IMR-90 (cell line): ENCODE measurements around the gene C20orf173. TPM values are rescaled to one million over a fixed set of nuclear protein-coding genes. Genes with fewer than 3 reads are reported as not detected.

ENCODE experiments used
- ATAC-seq: fragments of 200-7000 bp; cut with Tn5 transposase; 2 replicates; pipeline ENCODE4 v1.9.1; 2020; ENCODE audit warnings: low read depth, mild to moderate bottlenecking, moderate library complexity
- BruUV-seq: library from RNA; stranded (reverse); fragments of 400-500 nt; replicated peaks from 2 replicates; lab custom pipeline; 2021; lab: Mats Ljungman, UMichigan
- CTCF ChIA-PET: fragments of 300-600 bp; formaldehyde crosslinking; extraction: SDS; loops from one replicate; lab custom pipeline; 2021; ENCODE audit warnings: antibody characterized with exemption; lab: Yijun Ruan, JAX
- POLR2A ChIA-PET: fragments of 300-600 bp; sonication (Branson Sonifier 250); formaldehyde crosslinking; loops from one replicate; lab custom pipeline; 2022; ENCODE audit warnings: antibody characterized with exemption; ENCODE audit not compliant: unreplicated experiment; lab: Charles Lee
- DNase-seq: peaks from one replicate; pipeline ENCODE4 v3.0.0; 2013
- H2AFZ ChIP-seq: replicated peaks from 2 replicates; pipeline ENCODE3; 2013; ENCODE audit warnings: low read length, mild to moderate bottlenecking; ENCODE audit not compliant: poor library complexity
- H2AK5ac ChIP-seq: 2 replicates; pipeline ENCODE4 v1.6.1; 2013; ENCODE audit warnings: low read depth, low read length, inconsistent platforms
- H2AK9ac ChIP-seq: replicated peaks from 2 replicates; pipeline ENCODE3; 2013; ENCODE audit warnings: mild to moderate bottlenecking, low read depth, low read length, moderate library complexity; ENCODE audit not compliant: poor library complexity
- H2BK120ac ChIP-seq: 2 replicates; pipeline ENCODE4 v1.6.1; 2013; ENCODE audit warnings: low read depth, low read length, inconsistent platforms
- H2BK15ac ChIP-seq: 3 replicates; pipeline ENCODE4 v1.6.1; 2013; ENCODE audit warnings: low read depth, low read length, inconsistent platforms
- H2BK20ac ChIP-seq: 2 replicates; pipeline ENCODE4 v1.6.1; 2013; ENCODE audit warnings: low read depth, mild to moderate bottlenecking, inconsistent platforms, low read length, moderate library complexity
- H2BK5ac ChIP-seq: 2 replicates; pipeline ENCODE4 v1.6.1; 2013; ENCODE audit warnings: mild to moderate bottlenecking, low read depth, low read length, inconsistent platforms; ENCODE audit not compliant: poor library complexity, severe bottlenecking
- H3K14ac ChIP-seq: replicated peaks from 2 replicates; pipeline ENCODE4 v1.6.1; 2013; ENCODE audit warnings: low read depth, low read length, inconsistent platforms
- H3K18ac ChIP-seq: 2 replicates; pipeline ENCODE4 v1.6.1; 2013; ENCODE audit warnings: low read depth, low read length, control low read depth
- H3K23ac ChIP-seq: 2 replicates; pipeline ENCODE4 v1.6.1; 2013; ENCODE audit warnings: low read depth, low read length, inconsistent platforms
- H3K27ac ChIP-seq: 2 replicates; pipeline ENCODE4 v1.5.1; 2013; ENCODE audit warnings: mild to moderate bottlenecking, control low read depth, low read length; ENCODE audit not compliant: insufficient read depth
- H3K27me3 ChIP-seq: 2 replicates; pipeline ENCODE4 v1.6.1; 2013; ENCODE audit warnings: low read length; ENCODE audit not compliant: control insufficient read depth, insufficient read depth
- H3K36me3 ChIP-seq: 2 replicates; pipeline ENCODE4 v1.6.1; 2013; ENCODE audit warnings: low read length, mixed read lengths; ENCODE audit not compliant: control insufficient read depth, insufficient read depth
- H3K4ac ChIP-seq: 2 replicates; pipeline ENCODE4 v1.6.1; 2013; ENCODE audit warnings: low read depth, low read length, inconsistent platforms
- H3K4me1 ChIP-seq: 2 replicates; pipeline ENCODE4 v1.6.1; 2013; ENCODE audit warnings: low read length, mixed read lengths; ENCODE audit not compliant: control insufficient read depth, insufficient read depth
- H3K4me2 ChIP-seq: 2 replicates; pipeline ENCODE4 v1.6.1; 2013; ENCODE audit warnings: low read depth, mild to moderate bottlenecking, control low read depth, low read length, moderate library complexity
- H3K4me3 ChIP-seq: 2 replicates; pipeline ENCODE4 v1.5.1; 2013; ENCODE audit warnings: low read depth, mild to moderate bottlenecking, control low read depth, low read length, moderate library complexity; ENCODE audit not compliant: insufficient read depth
- H3K56ac ChIP-seq: 2 replicates; pipeline ENCODE4 v1.6.1; 2013; ENCODE audit warnings: low read length, inconsistent platforms; ENCODE audit not compliant: insufficient read depth; ENCODE audit errors: extremely low read depth
- H3K79me1 ChIP-seq, 2 experiments: 2 replicates each; pipeline ENCODE4 v1.6.1; 2013; ENCODE audit warnings: low read length in 2 of 2, inconsistent platforms in 1 of 2, low read depth in 1 of 2
- H3K9ac ChIP-seq: 2 replicates; pipeline ENCODE4 v1.6.1; 2013; ENCODE audit warnings: low read depth, low read length, control low read depth
- H3K9me1 ChIP-seq: 2 replicates; pipeline ENCODE4 v1.6.1; 2013; ENCODE audit warnings: low read length, inconsistent platforms; ENCODE audit not compliant: insufficient read depth
- H3K9me3 ChIP-seq: 2 replicates; pipeline ENCODE4 v1.6.1; 2013; ENCODE audit warnings: low read length; ENCODE audit not compliant: control insufficient read depth, insufficient read depth
- H4K20me1 ChIP-seq: 2 replicates; pipeline ENCODE4 v1.6.1; 2013; ENCODE audit warnings: low read length, inconsistent platforms; ENCODE audit not compliant: insufficient read depth
- H4K5ac ChIP-seq: 2 replicates; pipeline ENCODE4 v1.6.1; 2013; ENCODE audit warnings: mild to moderate bottlenecking, low read depth, low read length, control low read depth
- H4K8ac ChIP-seq, 2 experiments: 2 replicates each; pipeline ENCODE4 v1.6.1; 2013; ENCODE audit warnings: low read depth in 2 of 2, low read length in 2 of 2, control low read depth in 1 of 2, inconsistent platforms in 1 of 2
- H4K91ac ChIP-seq: 2 replicates; pipeline ENCODE4 v1.6.1; 2013; ENCODE audit warnings: low read depth, low read length, inconsistent platforms; ENCODE audit not compliant: insufficient read depth
- BHLHE40 ChIP-seq: fragments of 150-350 bp; IDR thresholded peaks from 2 replicates; pipeline ENCODE4 v1.6.1; 2016; ENCODE audit warnings: mild to moderate bottlenecking, low read depth, low read length
- CEBPB ChIP-seq: IDR thresholded peaks from 2 replicates; pipeline ENCODE4 v1.6.1; 2012; ENCODE audit warnings: low read depth, low read length, improper control_type of control experiment
- ELK1 ChIP-seq: fragments of 150-350 bp; IDR thresholded peaks from 2 replicates; pipeline ENCODE4 v1.6.1; 2016; ENCODE audit warnings: low read depth, mild to moderate bottlenecking, low read length, moderate library complexity, borderline replicate concordance
- FOS ChIP-seq: fragments of 150-350 bp; IDR thresholded peaks from 2 replicates; pipeline ENCODE4 v1.6.1; 2016; ENCODE audit warnings: low read depth, low read length
- MAFK ChIP-seq: IDR thresholded peaks from 2 replicates; pipeline ENCODE4 v1.6.1; 2012; ENCODE audit warnings: low read depth, low read length, improper control_type of control experiment
- MAZ ChIP-seq: IDR thresholded peaks from 2 replicates; pipeline ENCODE4 v1.6.1; 2012; ENCODE audit warnings: low read depth, mild to moderate bottlenecking, low read length, improper control_type of control experiment, moderate library complexity, borderline replicate concordance
- MXI1 ChIP-seq: IDR thresholded peaks from 2 replicates; pipeline ENCODE4 v1.6.1; 2012; ENCODE audit warnings: low read depth, mild to moderate bottlenecking, low read length, moderate library complexity, borderline replicate concordance
- NFE2L2 ChIP-seq: fragments of 150-350 bp; IDR thresholded peaks from 2 replicates; pipeline ENCODE4 v1.6.1; 2016; ENCODE audit warnings: low read depth, mild to moderate bottlenecking, low read length
- POLR2A ChIP-seq: IDR thresholded peaks from 2 replicates; pipeline ENCODE4 v1.6.1; 2012; ENCODE audit warnings: mild to moderate bottlenecking, low read depth, low read length
- RAD21 ChIP-seq: IDR thresholded peaks from 2 replicates; pipeline ENCODE4 v1.6.1; 2012; ENCODE audit warnings: low read length, improper control_type of control experiment
- RCOR1 ChIP-seq: IDR thresholded peaks from 2 replicates; pipeline ENCODE4 v1.6.1; 2012; ENCODE audit warnings: mild to moderate bottlenecking, low read length, improper control_type of control experiment; ENCODE audit not compliant: insufficient replicate concordance
- RFX5 ChIP-seq: IDR thresholded peaks from 2 replicates; pipeline ENCODE4 v1.8.0; 2012; ENCODE audit warnings: low read depth, mild to moderate bottlenecking, low read length, moderate library complexity
- SMC3 ChIP-seq: fragments of 150-350 bp; IDR thresholded peaks from 2 replicates; pipeline ENCODE4 v1.6.1; 2016; ENCODE audit warnings: low read depth, mild to moderate bottlenecking, antibody characterized with exemption, low read length, moderate library complexity
- USF2 ChIP-seq: fragments of 150-350 bp; IDR thresholded peaks from 2 replicates; pipeline ENCODE4 v1.6.1; 2017; ENCODE audit warnings: mild to moderate bottlenecking, antibody characterized with exemption, low read length, low read depth
- WGBS, 2 experiments: methylation state at CpG; one replicate each; pipeline versions ENCODE4 v1.1.5 to v1.1.7; 2013; ENCODE audit warnings: missing lambda C conversion rate in 2 of 2; ENCODE audit not compliant: insufficient read length in 1 of 2; ENCODE audit errors: extremely low coverage in 2 of 2; 5-methylcytosine and 5-hydroxymethylcytosine counted together
- dilution Hi-C: fragments of 300-500 bp; cut with HindIII; formaldehyde crosslinking; loops from one replicate; pipeline ENCODE4 v1.14.3; 2018; ENCODE audit warnings: low sequenced_read_pairs; ENCODE audit not compliant: unreplicated experiment
- in situ Hi-C: fragments of 300-500 bp; cut with MboI; formaldehyde crosslinking; loops from 3 replicates; pipeline ENCODE4 v1.14.3; 2019; ENCODE audit warnings: low sequenced_read_pairs, inconsistent platforms, mixed read lengths
- intact Hi-C: fragments of 100-400 bp; cut with micrococcal nuclease; formaldehyde crosslinking; loops from 2 replicates; pipeline ENCODE4 v1.10.0; 2022
- polyA plus RNA-seq, 3 experiments: library from polyadenylated mRNA; depleted of rRNA; stranded (reverse); fragments of >200 nt; gene quantifications; 2 replicates each; pipeline ENCODE4 v1.2.3, GENCODE V29; 2012; ENCODE audit warnings: low replicate concordance in 1 of 3
- total RNA-seq: library from RNA; depleted of rRNA; stranded (reverse); fragments of >200 nt; gene quantifications from 2 replicates; pipeline ENCODE4 v1.2.3, GENCODE V29; 2012

The C20orf173 gene
- total and polyA plus RNA-seq, 2 of the 4 experiments (the other 2 are of a cell fraction) = not detected

GRCh38 chr20:35497320-35497719 lies 32.1 kb downstream of the C20orf173 start:
- Histone ChIP-seq H2AK9ac (no peak overlapping the region), H2BK20ac (no peak overlapping the region), H3K36me3 (peaks cover 78% of the 10 kb centered on the region)

More at GRCh38 chr20:35497320-35497719, 32.1 kb downstream of the C20orf173 start:
- no CpG with 5 or more reads among the region's 5 CpGs for WGBS, 2 experiments
- Histone ChIP-seq H4K8ac (no peak overlapping the region), H2BK5ac (no peak overlapping the region), H3K14ac (no peak overlapping the region), H2BK120ac (no peak overlapping the region), H4K20me1 (no peaks in the 10 kb centered on the region), H2BK15ac (no peak overlapping the region), H3K27me3 (no peaks in the 10 kb centered on the region), H3K23ac (no peak overlapping the region), H3K4me2 (no peak overlapping the region), H3K9me1 (no peaks in the 10 kb centered on the region), H3K9ac (no peak overlapping the region), H2AFZ (no peak overlapping the region), H3K18ac (no peak overlapping the region), H3K27ac (no peak overlapping the region), H2AK5ac (no peak overlapping the region), H3K4me1 (no peaks in the 10 kb centered on the region), H3K56ac (no peak overlapping the region), H3K4ac (no peak overlapping the region), H4K91ac (no peak overlapping the region), H4K5ac (no peak overlapping the region), H3K9me3 (no peaks in the 10 kb centered on the region), H3K79me1 (no peaks in the 10 kb centered on the region), H3K4me3 (no peak overlapping the region)
- DNase-seq = no peak
- in situ Hi-C loops (no loop called here), intact Hi-C loops (no loop called here), dilution Hi-C loops (no loop called here)
- ChIA-PET POLR2A (no interaction called here), CTCF (no interaction called here)
- no peak for ATAC-seq
- no peak for TF ChIP-seq MXI1
- TF ChIP-seq USF2 = no peak
- no peak for TF ChIP-seq ELK1
- no peak for TF ChIP-seq RFX5
- no peak for TF ChIP-seq MAZ
- no peak for TF ChIP-seq RAD21
- no peak for TF ChIP-seq NFE2L2
- TF ChIP-seq BHLHE40 = no peak
- TF ChIP-seq CEBPB = no peak
- TF ChIP-seq POLR2A = no peak
- no peak for TF ChIP-seq RCOR1
- TF ChIP-seq SMC3 = no peak
- TF ChIP-seq FOS = no peak
- TF ChIP-seq MAFK = no peak
- BruUV-seq = no TSS peak
